GM21390 (cell line): ENCODE data around the gene EDEM3.
"Not testable (repeated sequence)": the region's sequence is repeated elsewhere in the genome, so short reads cannot be mapped to it uniquely, and the experiment has no call there.

Experiments
- ATAC-seq: cut with Tn5 transposase; IDR thresholded peaks from one replicate; pipeline ENCODE4 v1.9.1; 2021; ENCODE audit not compliant: unreplicated experiment

Gene EDEM3

DNA sequence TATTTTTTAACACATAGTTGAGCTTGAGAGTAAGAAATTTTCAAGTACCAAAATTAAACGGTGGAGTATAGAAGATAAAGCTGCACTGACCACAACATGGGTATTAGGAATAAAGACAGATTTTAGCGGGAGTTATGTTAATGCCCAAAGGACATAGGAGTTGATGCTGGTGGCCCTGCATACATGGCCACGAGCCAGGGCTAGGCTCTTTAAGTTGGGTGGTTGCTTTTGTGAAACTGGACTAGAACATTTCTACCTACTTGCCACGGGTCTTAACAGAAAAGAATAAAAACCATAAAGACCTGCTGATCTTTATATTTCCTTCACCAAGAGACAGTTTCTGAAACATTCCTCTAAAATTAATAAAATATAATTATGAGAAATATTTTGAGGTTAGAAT, 14.9 kb downstream of the EDEM3 start:
- no peak for ATAC-seq

DNA sequence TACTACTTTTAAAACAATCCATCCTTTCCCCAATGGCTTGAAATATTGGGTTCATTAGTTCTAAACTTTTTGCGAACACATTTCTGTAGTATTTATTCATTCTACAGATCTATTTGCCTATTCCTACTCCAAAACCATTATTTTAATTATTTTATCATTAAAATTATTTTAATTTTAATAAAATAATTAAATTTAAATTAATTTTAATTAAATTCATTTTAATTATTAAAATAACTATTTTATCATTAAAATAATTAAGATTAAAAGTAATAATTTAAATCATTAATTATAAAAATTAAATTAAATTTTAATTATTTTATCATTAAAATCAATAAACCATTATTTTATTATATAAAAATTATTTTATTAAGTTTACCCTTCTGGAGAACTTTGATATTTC, 15.6 kb downstream of the EDEM3 start:
- no peak for ATAC-seq

DNA sequence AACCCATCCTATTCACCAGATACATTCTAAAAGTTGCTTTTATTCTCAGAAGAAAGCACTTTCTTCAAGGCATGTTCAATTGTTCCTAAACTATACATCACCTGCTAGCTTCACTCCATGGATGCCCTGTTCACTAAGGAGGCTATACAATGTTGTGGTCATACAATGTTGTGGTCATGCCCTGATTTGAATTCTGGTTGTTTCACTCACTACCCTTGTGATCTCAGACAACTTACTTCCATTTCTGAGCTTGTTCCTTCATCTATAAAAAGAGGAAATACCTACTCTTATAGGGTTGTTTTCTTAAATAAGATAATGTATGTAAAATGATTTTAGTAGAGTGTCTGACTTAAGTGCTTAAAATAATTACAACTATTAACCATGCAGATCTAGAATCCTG, 19.7 kb downstream of the EDEM3 start:
- ATAC-seq: peak; percentile 82

DNA sequence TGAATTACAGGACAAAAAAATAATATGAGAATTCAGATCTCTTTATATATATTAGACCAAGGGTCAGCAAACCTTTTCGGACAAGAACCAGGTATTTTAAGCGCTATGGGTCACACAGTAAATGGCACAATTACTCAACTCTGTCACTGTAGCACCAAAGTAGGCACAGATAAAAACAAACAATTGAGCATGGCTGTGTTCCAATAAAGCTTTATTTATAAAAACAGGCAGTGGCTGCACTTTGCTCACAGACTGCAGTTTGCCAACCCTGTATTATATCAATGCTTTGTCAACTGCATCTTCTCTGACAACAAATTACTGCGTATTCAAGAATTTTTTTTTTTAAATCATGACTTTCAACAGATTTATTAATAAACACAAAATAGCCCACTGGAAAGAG, 29.8 kb downstream of the EDEM3 start:
- ATAC-seq: no peak

DNA sequence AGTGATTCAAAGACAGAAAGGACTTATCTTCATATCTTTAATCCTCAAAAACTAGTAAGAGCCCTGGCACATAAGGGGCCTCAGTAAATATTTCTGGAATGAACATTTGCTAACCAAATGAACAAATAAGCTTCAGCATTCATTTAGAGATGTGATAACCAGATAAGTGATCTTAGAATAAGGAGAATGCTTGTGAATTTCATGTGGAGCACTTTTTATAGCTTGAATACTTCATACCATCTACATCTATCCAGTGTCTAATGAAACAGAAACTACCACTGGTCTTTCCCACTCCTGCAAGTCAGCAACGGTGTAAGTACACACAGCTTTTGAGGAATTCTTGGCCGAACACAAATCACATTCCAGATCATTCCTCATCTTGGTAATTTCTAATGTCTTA, 38.5 kb downstream of the EDEM3 start:
- ATAC-seq: no peak

DNA sequence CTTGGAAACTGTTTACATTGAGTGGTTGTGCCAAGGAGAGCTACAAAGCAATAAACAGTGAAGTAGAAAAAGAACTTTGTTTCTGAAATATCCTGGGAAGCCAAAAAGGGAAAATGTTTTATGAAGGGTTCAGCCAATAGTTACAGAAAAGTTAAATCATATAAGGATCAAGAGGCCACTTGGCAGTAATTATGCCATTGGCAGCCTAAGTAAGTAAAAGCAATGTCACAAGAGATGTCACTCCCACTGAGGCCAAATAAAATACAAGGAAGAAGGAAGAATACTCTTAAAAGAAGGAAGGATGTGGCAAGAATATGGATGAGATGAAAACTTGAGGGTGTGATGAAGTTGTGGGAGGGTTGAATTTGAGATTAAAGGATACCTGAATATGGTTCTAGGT, 45.2 kb downstream of the EDEM3 start:
- no peak for ATAC-seq

DNA sequence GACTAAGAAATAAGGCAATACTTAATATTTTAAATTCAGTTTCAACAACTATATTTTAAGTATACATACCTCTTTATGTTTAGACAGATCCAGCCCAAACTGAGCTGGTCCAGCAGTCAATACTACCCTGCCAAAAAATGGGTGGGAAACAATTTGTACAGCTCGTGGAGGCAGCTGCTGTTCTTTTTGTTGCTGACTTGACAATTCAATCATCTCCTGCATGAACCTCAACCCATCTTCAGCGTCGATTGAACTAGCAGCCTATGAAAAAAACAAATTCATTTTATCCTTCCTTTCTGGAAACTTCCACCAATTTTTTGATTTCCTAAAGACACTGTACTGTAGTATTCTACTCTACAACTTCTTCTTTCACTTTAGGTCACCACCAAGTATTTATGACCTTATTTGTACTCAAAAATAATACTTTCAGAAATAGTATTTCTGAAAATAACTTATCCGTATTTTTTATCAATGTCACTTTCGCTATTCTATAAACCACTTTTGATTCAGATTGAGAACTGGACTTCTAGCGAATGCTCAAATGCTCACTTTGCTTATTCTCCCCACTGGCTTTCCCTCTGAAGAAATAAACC, 46.5 kb downstream of the EDEM3 start:
- ATAC-seq: peak; percentile 67

DNA sequence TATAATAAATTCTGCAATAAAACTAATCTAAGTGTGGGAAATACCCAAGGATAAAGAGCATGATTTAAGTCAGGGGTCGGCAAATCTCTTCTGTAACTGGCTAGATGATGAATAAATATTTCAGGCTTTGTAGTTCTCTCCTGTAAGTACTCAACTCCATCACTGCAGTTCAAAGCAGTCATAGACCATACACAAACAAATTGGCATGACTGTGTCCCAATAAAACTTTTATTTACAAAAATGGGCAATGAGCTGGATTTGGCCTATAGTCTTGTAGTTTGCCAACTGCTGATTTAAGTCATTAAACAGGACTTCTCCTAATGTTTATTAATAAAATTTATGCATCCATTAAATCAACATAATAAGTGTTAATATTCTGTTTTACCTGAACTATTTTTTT, 49.4 kb downstream of the EDEM3 start:
- ATAC-seq: no peak

DNA sequence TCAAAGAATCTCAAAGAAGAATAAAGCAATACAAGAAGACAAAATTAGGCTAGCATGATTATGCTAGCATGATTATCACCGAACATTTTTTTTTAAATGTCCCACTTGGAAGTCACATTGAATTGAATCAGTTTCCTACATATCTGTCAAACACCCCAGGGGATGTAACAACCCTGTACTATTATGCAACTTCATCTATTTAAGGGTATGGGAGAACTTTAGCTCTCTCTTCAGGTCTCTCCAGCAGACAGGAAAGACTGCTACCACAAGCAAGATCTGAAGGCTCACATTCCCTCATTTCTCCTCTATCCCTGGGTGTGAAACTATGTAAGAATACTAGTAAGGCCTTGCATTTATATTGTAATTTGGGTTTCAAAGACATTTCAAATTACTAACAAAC, 52.8 kb downstream of the EDEM3 start:
- ATAC-seq: no peak

DNA sequence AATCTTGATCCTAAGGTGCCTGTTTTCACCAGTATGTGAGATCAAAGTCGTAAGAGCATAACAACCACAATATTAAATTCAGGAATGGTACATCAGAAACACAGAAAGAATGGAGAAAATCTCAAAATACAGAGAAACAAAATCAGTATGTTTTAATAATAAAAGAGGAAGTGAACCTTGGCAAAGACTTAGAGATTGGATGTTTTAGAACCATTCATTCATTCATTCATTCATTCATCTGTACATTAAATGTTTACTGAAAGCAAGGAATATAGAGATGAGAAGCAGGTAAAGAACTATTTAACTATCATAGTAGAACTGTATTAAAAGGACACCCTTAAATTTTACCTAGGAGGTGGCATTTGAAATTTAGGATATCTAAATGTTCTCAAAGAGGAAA, 55.7 kb downstream of the EDEM3 start:
- no peak for ATAC-seq

DNA sequence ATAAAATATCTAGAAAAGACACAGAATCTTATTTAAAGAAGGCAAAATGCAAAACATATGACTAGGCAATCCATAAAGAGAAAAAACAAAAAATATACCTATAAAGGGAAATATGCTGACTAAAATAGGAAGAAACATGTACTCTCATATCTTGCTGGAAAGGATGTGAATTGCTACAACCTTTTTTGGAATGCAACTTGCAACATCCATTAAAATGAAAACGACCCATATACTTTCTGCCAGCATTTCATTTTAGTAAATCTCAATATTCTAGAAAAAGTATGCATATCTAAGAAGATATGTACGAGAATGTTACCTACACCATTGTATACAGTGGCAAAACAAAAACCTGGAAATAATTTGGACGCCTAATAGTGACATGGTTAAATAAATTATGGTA, 56.6 kb downstream of the EDEM3 start:
- ATAC-seq: no peak

DNA sequence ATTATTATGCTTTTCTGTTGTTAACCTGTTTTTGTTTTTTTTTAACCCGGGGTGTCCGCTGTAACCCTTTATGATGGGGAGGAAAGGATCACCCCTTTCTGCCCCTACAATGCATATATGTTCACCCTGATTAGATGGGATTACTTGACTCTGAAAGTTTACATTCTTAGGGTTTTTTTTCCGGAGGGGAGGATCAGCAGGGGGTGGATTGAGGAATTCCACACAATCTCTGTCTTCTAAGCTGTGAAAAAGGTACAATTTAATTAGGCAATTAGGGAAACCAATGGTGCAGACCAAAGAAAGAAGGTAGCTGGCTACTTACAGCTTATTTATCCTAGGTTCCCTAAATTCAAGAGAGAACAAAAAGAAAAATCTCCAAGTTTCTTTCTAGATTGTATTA, 58.3 kb downstream of the EDEM3 start:
- no peak for ATAC-seq

DNA sequence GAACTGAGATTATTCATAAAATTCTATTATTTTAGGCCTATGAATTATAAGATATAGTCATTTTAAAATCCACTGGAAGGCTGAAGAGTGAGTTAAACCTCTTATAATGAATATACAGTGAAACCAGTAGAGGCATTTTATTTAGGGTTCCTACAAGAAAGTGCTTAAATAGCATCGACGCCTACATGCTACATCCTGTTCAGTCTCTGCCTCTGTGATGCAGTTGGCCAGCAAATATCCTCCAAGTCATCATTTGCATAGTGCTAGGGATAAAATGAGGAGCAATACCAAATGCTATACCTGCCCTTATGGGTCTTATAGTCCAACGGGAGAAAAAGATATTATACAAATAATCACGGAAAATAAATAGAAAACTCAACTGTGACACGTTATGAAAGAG, 59.6 kb downstream of the EDEM3 start:
- no peak for ATAC-seq

DNA sequence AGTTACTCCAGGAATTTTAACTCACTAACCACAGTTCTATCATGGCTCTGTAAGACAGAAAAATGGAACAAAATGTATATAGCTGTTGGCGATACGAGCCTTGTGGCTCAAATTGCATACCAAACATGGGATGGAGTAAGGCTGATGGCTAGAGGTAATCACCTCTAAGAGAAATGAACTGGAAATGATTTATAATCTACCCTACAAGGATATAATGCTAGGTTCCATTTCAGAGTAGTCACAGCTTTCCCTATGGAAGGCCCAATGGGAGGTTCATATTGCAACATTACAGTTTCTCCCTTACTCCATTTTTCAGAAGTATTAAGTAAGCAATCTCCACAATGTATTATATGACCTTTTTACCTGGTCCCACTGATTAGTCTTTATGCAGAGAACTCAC, 61.6 kb downstream of the EDEM3 start:
- no peak for ATAC-seq

DNA sequence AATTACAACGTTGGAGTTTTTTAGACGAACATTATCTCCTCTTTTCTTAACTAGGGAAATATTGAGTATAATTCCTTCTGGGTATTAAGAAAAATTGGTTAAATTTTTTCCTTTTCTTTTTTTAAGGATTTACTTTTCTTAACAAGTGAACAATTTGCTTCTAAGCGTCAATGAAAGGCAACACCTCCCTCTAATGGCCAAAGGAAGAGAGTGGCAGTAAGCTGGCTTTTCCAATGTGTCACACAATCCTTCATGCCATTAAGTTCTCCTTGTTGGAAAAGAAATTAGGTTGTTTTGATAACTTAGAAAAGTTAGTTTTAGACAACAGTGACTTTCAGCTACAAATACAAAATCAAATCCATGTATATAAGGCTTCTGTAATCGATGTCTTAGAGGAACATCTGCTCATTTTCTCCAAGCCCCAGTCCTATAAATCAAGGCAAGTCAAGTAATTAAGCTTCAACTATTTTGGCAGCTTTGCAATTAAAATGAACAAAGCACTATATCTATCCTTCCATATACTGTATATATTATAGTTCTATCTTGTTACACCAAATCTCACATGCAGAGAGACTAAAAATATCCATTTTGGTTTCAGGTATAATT, 62.8 kb downstream of the EDEM3 start:
- ATAC-seq: no peak

DNA sequence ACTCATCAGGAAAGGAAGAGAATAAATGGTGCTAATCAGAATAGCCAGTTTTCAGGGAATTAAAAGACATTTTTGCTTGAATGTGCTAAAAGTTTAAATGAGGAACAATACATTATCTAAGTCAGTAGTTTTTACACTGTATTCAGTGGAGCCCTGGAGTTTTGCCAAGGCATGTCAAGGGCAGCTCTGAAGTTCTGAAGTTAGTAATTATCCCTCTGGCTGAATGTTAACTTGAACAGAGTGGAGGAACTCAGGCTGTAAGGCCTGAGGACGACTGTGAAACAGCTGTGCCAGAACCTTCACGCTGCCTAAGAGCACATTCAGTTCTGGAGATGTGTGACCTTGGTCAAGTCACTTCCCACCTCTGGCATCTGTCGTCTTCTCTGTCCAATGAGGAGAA, 68.1 kb downstream of the EDEM3 start:
- ATAC-seq: no peak

DNA sequence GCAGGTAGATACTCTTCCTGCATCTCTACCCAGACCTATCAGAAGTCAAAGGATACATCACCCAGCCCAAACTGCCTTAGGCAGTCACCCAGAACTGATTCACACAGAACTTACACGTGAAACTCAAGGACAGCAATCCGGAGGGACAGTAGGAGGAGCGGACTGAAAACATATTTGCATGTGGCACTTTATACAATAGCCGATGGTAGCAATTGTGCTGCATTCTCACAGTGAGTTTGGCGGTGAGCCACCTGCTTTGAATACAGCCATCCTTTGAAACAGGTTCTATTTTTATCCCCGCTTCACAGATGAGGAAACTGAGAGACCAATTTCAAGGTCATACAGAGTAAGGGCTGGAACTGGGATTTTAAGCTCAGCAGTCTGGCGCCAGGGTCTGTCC, 69.5 kb downstream of the EDEM3 start:
- ATAC-seq: no peak

DNA sequence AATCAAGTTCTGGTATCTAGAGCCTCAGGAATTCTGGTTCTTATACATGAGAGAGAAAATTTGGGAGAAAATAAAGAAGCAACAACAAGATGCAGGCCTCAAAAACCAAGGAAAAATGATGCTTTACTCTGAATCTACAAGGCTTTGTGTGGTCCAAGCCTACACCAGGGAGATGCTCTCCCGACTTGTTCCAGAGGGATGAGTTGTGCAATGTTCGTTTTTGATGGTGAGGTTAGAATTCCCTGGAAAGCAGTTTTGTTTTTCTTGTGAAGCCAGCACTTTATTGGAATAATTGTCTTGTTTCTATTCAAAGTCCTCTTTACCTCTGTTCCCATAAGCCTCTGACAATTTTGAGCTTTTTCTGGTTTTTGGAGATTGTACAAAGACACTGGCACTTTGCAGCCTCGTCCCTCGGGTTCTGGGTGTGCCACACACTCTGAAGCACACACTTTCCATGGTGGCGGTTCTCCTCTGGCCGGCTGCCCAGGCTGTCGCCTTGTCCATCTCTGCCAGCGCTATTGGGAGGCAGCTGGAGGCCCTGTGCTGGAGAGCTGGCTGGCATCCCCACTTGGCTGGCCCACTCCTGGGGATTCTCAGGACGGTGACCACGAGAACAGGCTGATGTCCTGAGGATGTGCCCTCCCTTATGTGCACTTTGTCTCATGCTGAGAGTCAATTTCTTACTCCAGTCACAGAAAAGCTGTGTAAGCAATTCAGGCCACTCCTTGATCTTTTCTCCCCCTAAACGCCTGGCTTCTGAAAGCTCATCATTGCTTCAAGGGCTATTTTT, 70.2 kb downstream of the EDEM3 start:
- ATAC-seq: no peak

DNA sequence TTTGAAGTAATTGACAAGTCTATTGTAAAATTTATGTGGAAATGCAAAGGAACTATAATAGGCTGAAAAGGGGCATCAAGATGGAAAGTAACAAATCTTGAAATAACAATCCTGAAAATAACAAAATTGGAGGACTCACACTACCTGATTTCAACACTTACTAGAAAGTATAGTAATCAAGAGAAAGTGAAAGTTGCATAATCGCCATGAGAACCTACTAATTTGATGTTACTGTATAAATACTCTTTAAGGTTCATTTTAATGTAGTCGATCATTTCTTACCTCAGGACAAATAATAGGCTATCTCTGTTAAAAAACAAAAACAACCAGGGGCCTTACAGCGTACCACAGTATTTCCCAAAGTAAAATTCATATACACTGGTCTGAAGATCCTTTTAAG, 71.7 kb downstream of the EDEM3 start:
- no peak for ATAC-seq

DNA sequence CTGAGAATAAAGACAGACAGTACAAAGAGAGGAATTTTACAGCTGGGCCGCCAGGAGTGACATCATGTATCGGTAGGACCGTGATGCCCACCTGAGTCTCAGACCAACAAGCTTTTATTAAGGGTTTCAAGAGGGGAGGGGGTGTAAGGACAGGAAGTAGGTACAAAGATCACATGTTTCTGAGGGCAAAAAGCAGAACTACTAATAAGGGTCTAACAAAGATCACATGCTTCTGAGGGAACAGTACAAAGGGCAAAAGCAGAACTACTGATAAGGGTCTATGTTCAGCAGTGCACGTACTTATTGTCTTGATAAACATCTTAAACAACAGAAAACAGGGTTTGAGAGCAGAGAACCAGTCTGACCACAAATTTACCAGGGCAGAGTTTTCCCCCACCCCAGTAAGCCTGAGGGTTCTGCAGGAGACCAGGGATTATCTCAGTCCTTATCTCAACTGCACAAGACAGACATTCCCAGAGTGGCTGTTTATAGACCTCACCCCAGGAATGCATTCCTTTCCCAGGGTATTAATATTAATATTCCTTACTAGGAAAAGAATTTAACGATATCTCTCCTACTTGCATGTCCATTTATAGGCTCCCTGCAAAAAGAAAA, 73.9 kb downstream of the EDEM3 start:
- ATAC-seq: not testable (repeated sequence)

DNA sequence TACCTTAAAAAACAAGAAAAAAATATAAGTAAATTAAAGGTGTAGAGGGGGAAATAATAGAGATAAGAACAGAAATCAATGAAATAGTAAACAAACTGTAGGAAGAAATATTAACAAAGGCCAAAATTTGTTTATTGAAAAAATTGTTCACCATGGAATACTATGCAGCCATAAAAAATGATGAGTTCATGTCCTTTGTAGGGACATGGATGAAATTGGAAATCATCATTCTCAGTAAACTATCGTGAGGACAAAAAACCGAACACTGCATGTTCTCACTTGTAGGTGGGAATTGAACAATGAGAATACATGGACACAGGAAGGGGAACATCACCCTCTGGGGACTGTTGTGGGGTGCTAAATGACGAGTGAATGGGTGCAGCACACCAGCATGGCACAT, 75.2 kb downstream of the EDEM3 start:
- ATAC-seq: not testable (repeated sequence)

DNA sequence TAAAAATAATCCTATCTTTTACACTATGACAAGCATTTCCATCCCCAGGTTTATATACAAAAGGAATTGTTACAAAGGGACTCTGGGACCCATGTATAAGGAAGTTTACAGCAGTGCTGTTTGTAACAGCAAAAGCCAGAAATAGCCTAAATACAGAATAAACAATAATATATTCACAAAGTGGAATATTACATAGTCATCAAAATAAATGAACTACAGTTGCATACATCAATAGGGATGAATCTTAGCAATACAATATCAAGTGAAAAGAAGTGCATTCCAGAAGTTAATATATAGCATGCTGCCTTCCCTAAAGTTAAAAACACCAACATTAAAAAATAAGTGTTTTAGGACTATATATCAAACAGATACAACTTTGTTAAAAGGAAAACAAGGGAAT, 77.3 kb downstream of the EDEM3 start:
- ATAC-seq: no peak
